Thyroid gland (tissue), 4 donors: ENCODE results near the gene RERGL. TPM values are rescaled to one million over a fixed set of nuclear protein-coding genes. Genes with fewer than 3 reads are reported as not detected.
"Not testable (repeated sequence)": the region's sequence is repeated elsewhere in the genome, so short reads cannot be mapped to it uniquely, and the experiment has no call there.

Experiments
- DNase-seq, 2 donors: peaks; one replicate each; pipeline ENCODE4 v3.0.0-alpha.2; 2019
- H3K27ac ChIP-seq, 3 donors: fragments of 200-600 bp; sonication (generic); 1 replicate in 2 of 3; 2 replicates in 1 of 3; pipeline ENCODE4 v1.5.1; 2016 to 2019; ENCODE audit warnings: mild to moderate bottlenecking in 1 of 3, moderate library complexity in 1 of 3
- H3K27me3 ChIP-seq: fragments of 200-600 bp; sonication (generic); one replicate; pipeline ENCODE4 v1.5.1; 2019
- H3K36me3 ChIP-seq, 2 donors: fragments of 200-600 bp; sonication (generic); one replicate each; pipeline ENCODE4 v1.5.1; 2016 to 2019
- H3K4me1 ChIP-seq, 2 donors: fragments of 200-600 bp; sonication (generic); one replicate each; pipeline ENCODE4 v1.5.1; 2017 to 2019
- H3K4me3 ChIP-seq, 3 donors: fragments of 200-600 bp; sonication (generic); replicated peaks in 1 of 3; 1 replicate in 2 of 3; 2 replicates in 1 of 3; pipeline ENCODE4 v1.5.1; 2016; ENCODE audit warnings: mild to moderate bottlenecking in 1 of 3
- H3K9me3 ChIP-seq: fragments of 200-600 bp; sonication (generic); one replicate; pipeline ENCODE4 v1.5.1; 2017
- POLR2A ChIP-seq, 2 donors: fragments of 450-650 bp; IDR thresholded peaks; one replicate each; pipeline ENCODE4 v1.6.1; 2017; ENCODE audit warnings: antibody characterized with exemption in 2 of 2, mild to moderate bottlenecking in 2 of 2, moderate library complexity in 1 of 2
- WGBS, 2 donors: methylation state at CpG; one replicate each; pipeline ENCODE4 v1.1.5; 2017; 5-methylcytosine and 5-hydroxymethylcytosine counted together
- intact Hi-C: fragments of 100-400 bp; cut with DNase I; formaldehyde crosslinking; loops from one replicate; pipeline ENCODE4 v1.15.1; 2023
- total RNA-seq, 4 donors: library from RNA; depleted of rRNA; stranded (reverse); fragments of >200 nt; gene quantifications; one replicate each; pipeline ENCODE4 v1.2.3, GENCODE V29; 2016
- TF ChIP-seq, protein P1 (sequence below), 6 experiments: fragments of 200-600 bp in 3 of 6; fragments of 450-650 bp in 3 of 6; sonication (generic) in 3 of 6; IDR thresholded peaks; one replicate each; pipeline ENCODE4 v1.5.1; 2016 to 2019; ENCODE audit warnings: antibody characterized with exemption in 6 of 6, mild to moderate bottlenecking in 2 of 6, inconsistent platforms in 1 of 6, moderate library complexity in 1 of 6

RERGL gene
- total RNA-seq, 4 donors from 2014 or later, result 2.2 to 15.5 (median 4.8) TPM

DNA sequence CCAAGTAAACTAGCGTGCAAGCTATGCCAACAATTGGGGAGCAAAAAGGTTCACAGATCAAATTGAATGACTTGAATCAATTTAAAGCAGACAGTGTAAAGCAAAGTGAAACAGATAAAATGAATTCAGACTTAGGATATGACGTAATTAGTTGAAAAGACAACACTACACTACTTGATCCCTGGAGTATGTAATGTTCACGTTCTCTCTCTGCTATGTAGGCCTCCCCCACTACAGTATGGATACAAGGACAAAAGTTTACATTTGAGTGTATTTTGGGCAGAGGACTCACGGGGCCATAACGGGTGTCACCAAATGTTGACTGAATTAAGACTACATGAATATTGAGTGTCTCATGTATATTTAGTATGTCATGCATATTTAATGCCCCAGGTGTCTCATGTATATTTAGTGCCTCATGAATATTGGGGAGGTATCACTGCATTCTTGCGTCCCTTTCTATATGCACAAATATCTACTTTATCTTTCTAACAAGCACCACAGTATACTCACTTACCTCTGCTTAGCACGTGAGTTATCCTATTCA, 44.5 kb downstream of the RERGL start:
- Histone ChIP-seq H3K27me3 (no peaks in the 10 kb centered on the region), H3K9me3 (no peaks in the 10 kb centered on the region), H3K4me1 (no peaks in the 10 kb centered on the region), H3K36me3 (no peaks in the 10 kb centered on the region), H3K27ac (no peak overlapping the region), H3K4me3 (no peak overlapping the region)
- intact Hi-C loops, result no loop called here
- TF ChIP-seq POLR2A (IDR thresholded peaks at IDR 0.05), result no peak
- TF ChIP-seq, protein P1, sequence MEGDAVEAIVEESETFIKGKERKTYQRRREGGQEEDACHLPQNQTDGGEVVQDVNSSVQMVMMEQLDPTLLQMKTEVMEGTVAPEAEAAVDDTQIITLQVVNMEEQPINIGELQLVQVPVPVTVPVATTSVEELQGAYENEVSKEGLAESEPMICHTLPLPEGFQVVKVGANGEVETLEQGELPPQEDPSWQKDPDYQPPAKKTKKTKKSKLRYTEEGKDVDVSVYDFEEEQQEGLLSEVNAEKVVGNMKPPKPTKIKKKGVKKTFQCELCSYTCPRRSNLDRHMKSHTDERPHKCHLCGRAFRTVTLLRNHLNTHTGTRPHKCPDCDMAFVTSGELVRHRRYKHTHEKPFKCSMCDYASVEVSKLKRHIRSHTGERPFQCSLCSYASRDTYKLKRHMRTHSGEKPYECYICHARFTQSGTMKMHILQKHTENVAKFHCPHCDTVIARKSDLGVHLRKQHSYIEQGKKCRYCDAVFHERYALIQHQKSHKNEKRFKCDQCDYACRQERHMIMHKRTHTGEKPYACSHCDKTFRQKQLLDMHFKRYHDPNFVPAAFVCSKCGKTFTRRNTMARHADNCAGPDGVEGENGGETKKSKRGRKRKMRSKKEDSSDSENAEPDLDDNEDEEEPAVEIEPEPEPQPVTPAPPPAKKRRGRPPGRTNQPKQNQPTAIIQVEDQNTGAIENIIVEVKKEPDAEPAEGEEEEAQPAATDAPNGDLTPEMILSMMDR (IDR thresholded peaks at IDR 0.05), result no peak
- WGBS, 2 donors, result 75 to 80% methylated on average over 7 of the region's 7 CpGs
- DNase-seq, result no peak

- intact Hi-C loops, H3K27ac ChIP-seq, H3K4me3 ChIP-seq, H3K9me3 ChIP-seq, DNase-seq, H3K27me3 ChIP-seq, H3K36me3 ChIP-seq, H3K4me1 ChIP-seq: not testable (repeated sequence)
- WGBS, 2 donors, result 96 to 98% methylated on average over 7 to 9 of the region's 27 CpGs
Measured at GRCh38 chr12:18040060-18040742, 49.8 kb downstream of the RERGL start.

Other genes with a start within 250 kb of the RERGL start
- gene PIK3C2G, start 171.3 kb upstream of the RERGL start, total RNA-seq, result under 1 TPM in 3 of 4 donors, not detected in 1; 0.10 to 0.88 (median 0.40) TPM